CD14-positive monocyte (primary cell): ENCODE results near the gene RITA1. TPM values are rescaled to one million over a fixed set of nuclear protein-coding genes. Genes with fewer than 3 reads are reported as not detected.

Source experiments
- DNase-seq, 3 donors: peaks; one replicate each; pipeline ENCODE4 v3.0.0-alpha.2; 2011 to 2022
- H2AFZ ChIP-seq: 2 replicates; pipeline ENCODE4 v1.6.0; 2012; ENCODE audit warnings: mild to moderate bottlenecking, low read depth, low read length, inconsistent platforms; ENCODE audit not compliant: insufficient read depth, poor library complexity, severe bottlenecking
- H3K27ac ChIP-seq, 2 donors: 1 replicate in 1 of 2; 2 replicates in 1 of 2; pipeline ENCODE4 v1.5.1; 2012 to 2013; ENCODE audit warnings: low read length in 2 of 2, control low read depth in 1 of 2, inconsistent platforms in 1 of 2, low read depth in 1 of 2, mild to moderate bottlenecking in 1 of 2
- H3K27me3 ChIP-seq, 2 donors: one replicate each; pipeline versions ENCODE4 v1.6.0 to v1.6.1; 2011 to 2013; ENCODE audit warnings: low read length in 2 of 2; ENCODE audit not compliant: control insufficient read depth in 2 of 2, insufficient read depth in 2 of 2
- H3K36me3 ChIP-seq, 2 donors: replicated peaks in 1 of 2; 1 replicate in 1 of 2; 2 replicates in 1 of 2; pipeline versions ENCODE4 v1.5.1 to v1.6.1; 2012 to 2013; ENCODE audit warnings: low read length in 2 of 2, control low read depth in 1 of 2, inconsistent platforms in 1 of 2, mild to moderate bottlenecking in 1 of 2; ENCODE audit not compliant: insufficient read depth in 2 of 2, control insufficient read depth in 1 of 2
- H3K4me1 ChIP-seq, 2 donors: 1 replicate in 1 of 2; 2 replicates in 1 of 2; pipeline versions ENCODE4 v1.5.1 to v1.6.1; 2012 to 2013; ENCODE audit warnings: low read length in 2 of 2, control low read depth in 1 of 2, inconsistent platforms in 1 of 2, mild to moderate bottlenecking in 1 of 2, moderate library complexity in 1 of 2; ENCODE audit not compliant: insufficient read depth in 2 of 2, control insufficient read depth in 1 of 2
- H3K4me2 ChIP-seq: replicated peaks from 2 replicates; pipeline ENCODE3; 2012; ENCODE audit warnings: low read length, moderate library complexity, mild to moderate bottlenecking; ENCODE audit not compliant: poor library complexity, severe bottlenecking; ENCODE audit errors: extremely low read depth
- H3K4me3 ChIP-seq, 3 experiments: fragments of 200-600 bp in 1 of 3; sonication (generic) in 1 of 3; replicated peaks in 1 of 3; 1 replicate in 2 of 3; 2 replicates in 1 of 3; pipeline ENCODE4 v1.5.1; 2011 to 2013; ENCODE audit warnings: low read length in 3 of 3, mild to moderate bottlenecking in 3 of 3, control low read depth in 2 of 3, low read depth in 2 of 3, inconsistent platforms in 1 of 3, moderate library complexity in 1 of 3
- H3K79me2 ChIP-seq: 2 replicates; pipeline ENCODE4 v1.6.0; 2012; ENCODE audit warnings: mild to moderate bottlenecking, control low read depth, inconsistent platforms, low read length, moderate library complexity; ENCODE audit not compliant: insufficient read depth
- H3K9ac ChIP-seq: 2 replicates; pipeline ENCODE4 v1.6.0; 2017; ENCODE audit warnings: low read length, mild to moderate bottlenecking; ENCODE audit not compliant: insufficient read depth, poor library complexity, severe bottlenecking
- H3K9me3 ChIP-seq, 2 donors: replicated peaks in 1 of 2; 1 replicate in 1 of 2; 2 replicates in 1 of 2; pipeline versions ENCODE4 v1.5.1 to v1.6.1; 2012 to 2013; ENCODE audit warnings: low read length in 2 of 2, control low read depth in 1 of 2; ENCODE audit not compliant: control insufficient read depth in 1 of 2, insufficient read depth in 1 of 2
- H4K20me1 ChIP-seq: 2 replicates; pipeline ENCODE4 v1.6.0; 2012; ENCODE audit warnings: mild to moderate bottlenecking, low read length, control low read depth, moderate library complexity; ENCODE audit not compliant: insufficient read depth
- H3K27ac Mint-ChIP-seq, 7 donors: one replicate each; pipeline ENCODE4 v1.8.0; 2020; ENCODE audit warnings: mild to moderate bottlenecking in 7 of 7, mixed read lengths in 7 of 7, moderate library complexity in 6 of 7, inconsistent platforms in 2 of 7
- H3K27me3 Mint-ChIP-seq, 3 donors: one replicate each; pipeline ENCODE4 v1.8.0; 2021 to 2022; ENCODE audit warnings: low read depth in 3 of 3, mild to moderate bottlenecking in 3 of 3, mixed read lengths in 3 of 3, moderate library complexity in 3 of 3, inconsistent platforms in 1 of 3
- H3K36me3 Mint-ChIP-seq, 2 donors: one replicate each; pipeline ENCODE4 v1.8.0; 2020; ENCODE audit warnings: mixed read lengths in 2 of 2, inconsistent platforms in 1 of 2, mild to moderate bottlenecking in 1 of 2
- H3K4me1 Mint-ChIP-seq: one replicate; pipeline ENCODE4 v1.8.0; 2020; ENCODE audit warnings: mild to moderate bottlenecking, mixed read lengths
- H3K4me3 Mint-ChIP-seq, 2 donors: one replicate each; pipeline ENCODE4 v1.8.0; 2020; ENCODE audit warnings: mild to moderate bottlenecking in 2 of 2, mixed read lengths in 2 of 2, moderate library complexity in 1 of 2
- H3K9me3 Mint-ChIP-seq, 7 donors: one replicate each; pipeline ENCODE4 v1.8.0; 2020 to 2022; ENCODE audit warnings: mixed read lengths in 7 of 7, mild to moderate bottlenecking in 6 of 7, moderate library complexity in 6 of 7, inconsistent platforms in 2 of 7
- CTCF ChIP-seq: fragments of 200-600 bp; IDR thresholded peaks from one replicate; pipeline ENCODE4 v1.8.0; 2022; ENCODE audit warnings: antibody characterized with exemption, mild to moderate bottlenecking
- WGBS: methylation state at CpG from one replicate; pipeline ENCODE4 v1.1.5; 2013; ENCODE audit warnings: missing lambda C conversion rate; ENCODE audit not compliant: insufficient coverage; 5-methylcytosine and 5-hydroxymethylcytosine counted together
- intact Hi-C, 2 donors: fragments of 100-400 bp; cut with micrococcal nuclease; formaldehyde crosslinking; loops; one replicate each; pipeline versions ENCODE4 v1.15.0 to v1.15.1; 2023
- polyA plus RNA-seq, 3 donors: library from polyadenylated mRNA; depleted of rRNA in 1 of 3; unstranded in 2 of 3; stranded (reverse) in 1 of 3; fragments of 300-500 nt in 2 of 3; fragments of >200 nt in 1 of 3; fragmentation: Illumina TruSeq in 2 of 3; gene quantifications; 1 replicate in 2 of 3; 2 replicates in 1 of 3; pipeline ENCODE4 v1.2.3, GENCODE V29; 2012 to 2021

Gene RITA1
- polyA plus RNA-seq, 3 donors, result 4.9 to 17.6 (median 16.4) TPM

- Histone ChIP-seq H3K27ac (no peak overlapping the region), H3K79me2 (no peaks in the 10 kb centered on the region), H2AFZ (no peak overlapping the region), H4K20me1 (no peaks in the 10 kb centered on the region), H3K27me3 (no peaks in the 10 kb centered on the region), H3K4me1 (no peaks in the 10 kb centered on the region), H3K9ac (no peak overlapping the region), H3K4me3 (no peak overlapping the region), H3K4me2 (no peak overlapping the region), H3K36me3 (peaks cover 84 to 91% of the 10 kb centered on the region in 2 donors), H3K9me3 (no peaks in the 10 kb centered on the region)
- H3K27ac Mint-ChIP-seq, result peak overlapping the region in 2 of 7 donors; percentile 47 to 78
- no peak overlapping the region for H3K4me3 Mint-ChIP-seq
- DNase-seq, result no peak
- peaks cover 92 to 96% of the 10 kb centered on the region in 2 donors for H3K36me3 Mint-ChIP-seq
- H3K4me1 Mint-ChIP-seq, result no peaks in the 10 kb centered on the region
- intact Hi-C loops, result no loop called here
- peaks cover 0 to under 1% (median 0%) of the 10 kb centered on the region in 7 donors for H3K9me3 Mint-ChIP-seq
- no peak for TF ChIP-seq CTCF
- peaks cover 2 to 3% (median 2%) of the 10 kb centered on the region in 3 donors for H3K27me3 Mint-ChIP-seq
- 92% methylated on average over 10 of the region's 26 CpGs for WGBS
Observed at GRCh38 chr12:113161415-113162016, 24.0 kb upstream of the RITA1 start.

- peaks cover 91 to 98% of the 10 kb centered on the region in 2 donors for H3K36me3 ChIP-seq
- peak overlapping the region in 1 of 7 donors; percentile 63 for H3K27ac Mint-ChIP-seq
- no peaks in the 10 kb centered on the region for H3K9me3 ChIP-seq
- no peaks in the 10 kb centered on the region for H3K4me1 ChIP-seq
- no peaks in the 10 kb centered on the region for H3K27me3 ChIP-seq
- H3K27ac ChIP-seq, result no peak overlapping the region
- WGBS, result 98% methylated on average over 12 of the region's 25 CpGs
- no peak overlapping the region for H2AFZ ChIP-seq
- intact Hi-C loops, result no loop called here
- H3K79me2 ChIP-seq, result no peaks in the 10 kb centered on the region
- H3K9me3 Mint-ChIP-seq, result no peaks in the 10 kb centered on the region
- DNase-seq, result no peak
- H3K4me3 Mint-ChIP-seq, result no peak overlapping the region
- no peaks in the 10 kb centered on the region for H4K20me1 ChIP-seq
- no peaks in the 10 kb centered on the region for H3K4me1 Mint-ChIP-seq
- peaks cover 0 to 3% (median 2%) of the 10 kb centered on the region in 3 donors for H3K27me3 Mint-ChIP-seq
- H3K9ac ChIP-seq, result no peak overlapping the region
- H3K4me2 ChIP-seq, result no peak overlapping the region
- TF ChIP-seq CTCF, result no peak
- no peak overlapping the region for H3K4me3 ChIP-seq
- H3K36me3 Mint-ChIP-seq, result peaks cover 91 to 97% of the 10 kb centered on the region in 2 donors
Observed at GRCh38 chr12:113162102-113163029, 23.2 kb upstream of the RITA1 start.
